Aorta (tissue), 5 donors: ENCODE measurements around the gene MAD1L1. TPM values are rescaled to one million over a fixed set of nuclear protein-coding genes. Genes with fewer than 3 reads are reported as not detected.

ENCODE experiments used
- ATAC-seq: fragments of 200-7000 bp; cut with Tn5 transposase; one replicate; pipeline ENCODE4 v1.9.1; 2022; ENCODE audit warnings: moderate library complexity; ENCODE audit not compliant: low FRiP score
- DNase-seq, 2 donors: peaks; one replicate each; pipeline ENCODE4 v3.0.0-alpha.2; 2020
- H3K27ac ChIP-seq, 2 donors: one replicate each; pipeline ENCODE4 v1.5.1; 2013; ENCODE audit warnings: low read length in 2 of 2, mild to moderate bottlenecking in 2 of 2, moderate library complexity in 2 of 2, control low read depth in 1 of 2, inconsistent platforms in 1 of 2, low read depth in 1 of 2
- H3K27me3 ChIP-seq, 2 donors: one replicate each; pipeline ENCODE4 v1.6.1; 2013; ENCODE audit warnings: control low read depth in 1 of 2, low read length in 1 of 2, mild to moderate bottlenecking in 1 of 2, moderate library complexity in 1 of 2; ENCODE audit not compliant: insufficient read depth in 2 of 2, control insufficient read depth in 1 of 2
- H3K36me3 ChIP-seq, 2 donors: one replicate each; pipeline ENCODE4 v1.6.1; 2013; ENCODE audit warnings: control low read depth in 1 of 2, low read length in 1 of 2, mild to moderate bottlenecking in 1 of 2; ENCODE audit not compliant: insufficient read depth in 2 of 2, control insufficient read depth in 1 of 2
- H3K4me1 ChIP-seq, 2 donors: one replicate each; pipeline ENCODE4 v1.6.1; 2013; ENCODE audit warnings: low read length in 2 of 2, control low read depth in 1 of 2, mild to moderate bottlenecking in 1 of 2, moderate library complexity in 1 of 2; ENCODE audit not compliant: insufficient read depth in 2 of 2, control insufficient read depth in 1 of 2
- H3K4me3 ChIP-seq, 2 donors: one replicate each; pipeline ENCODE4 v1.5.1; 2013; ENCODE audit warnings: low read length in 2 of 2, control low read depth in 1 of 2, mild to moderate bottlenecking in 1 of 2
- H3K9me3 ChIP-seq: one replicate; pipeline ENCODE4 v1.6.1; 2013; ENCODE audit warnings: mild to moderate bottlenecking, low read length; ENCODE audit not compliant: control insufficient read depth
- WGBS, 2 donors: extraction: QIAGEN DNeasy Blood & Tissue Kit; methylation state at CpG; one replicate each; pipeline ENCODE4 v1.1.7; 2013; 5-methylcytosine and 5-hydroxymethylcytosine counted together
- intact Hi-C, 2 donors: fragments of 100-400 bp; cut with DNase I; formaldehyde crosslinking; loops; one replicate each; pipeline versions ENCODE4 v1.14.2 to v1.15.0; 2022
- polyA plus RNA-seq, 2 donors: library from polyadenylated mRNA; stranded (reverse); fragments of 200-250 nt; gene quantifications; one replicate each; pipeline ENCODE4 v1.2.3, GENCODE V29; 2013
- total RNA-seq, 2 donors: library from RNA; stranded (reverse); fragmentation: NEBNext Ultra II Directional; extraction: Animal tissue kit (Norgen Biotek cat#: 25700); gene quantifications; one replicate each; pipeline ENCODE4 v1.2.1, GENCODE V29; 2021
- donor health status: healthy with polysubstance abuse.
- donor health status: Bipolar disorder and iron deficiency.
- donor health status: DM: no; HTN: no; CAD: no.
- donor health status: DM: no; HTN: no; CAD: no.
- donor health status: DM: yes; HTN: yes; CAD: no.

MAD1L1 gene
- total and polyA plus RNA-seq, 4 donors = 14.8 to 35.8 (median 20.2) TPM

DNA sequence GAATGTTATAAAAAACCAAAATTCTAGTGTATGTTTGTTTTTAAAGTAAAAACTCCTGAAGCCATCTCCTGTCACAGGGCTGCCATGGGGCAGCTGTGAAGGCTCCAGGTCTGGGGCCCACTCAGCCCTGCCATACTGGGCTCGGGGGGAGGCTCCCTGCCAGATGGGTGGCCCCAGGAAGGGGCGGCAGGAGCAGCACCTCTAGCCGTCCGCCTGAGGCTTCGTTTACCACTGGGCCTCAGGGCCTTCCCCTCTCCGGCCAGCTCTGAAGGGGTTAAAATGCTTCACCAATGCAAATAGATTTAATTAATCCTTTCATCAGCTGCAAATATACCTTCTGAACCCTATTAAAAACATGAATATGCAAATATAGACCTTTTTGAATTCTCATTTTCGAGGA is 423.7 kb downstream of the MAD1L1 start:
- no peak overlapping the region for H3K27ac ChIP-seq
- H3K4me1 ChIP-seq = no peaks in the 10 kb centered on the region
- DNase-seq (peak; percentile 42 to 61), ATAC-seq (no peak)
- no peaks in the 10 kb centered on the region for H3K27me3 ChIP-seq
- no peak overlapping the region for H3K4me3 ChIP-seq
- intact Hi-C loops = no loop called here
- WGBS, 2 donors = 90 to 96% methylated on average over 7 of the region's 7 CpGs
- H3K9me3 ChIP-seq = peaks cover 1% of the 10 kb centered on the region
- H3K36me3 ChIP-seq = no peaks in the 10 kb centered on the region

DNA sequence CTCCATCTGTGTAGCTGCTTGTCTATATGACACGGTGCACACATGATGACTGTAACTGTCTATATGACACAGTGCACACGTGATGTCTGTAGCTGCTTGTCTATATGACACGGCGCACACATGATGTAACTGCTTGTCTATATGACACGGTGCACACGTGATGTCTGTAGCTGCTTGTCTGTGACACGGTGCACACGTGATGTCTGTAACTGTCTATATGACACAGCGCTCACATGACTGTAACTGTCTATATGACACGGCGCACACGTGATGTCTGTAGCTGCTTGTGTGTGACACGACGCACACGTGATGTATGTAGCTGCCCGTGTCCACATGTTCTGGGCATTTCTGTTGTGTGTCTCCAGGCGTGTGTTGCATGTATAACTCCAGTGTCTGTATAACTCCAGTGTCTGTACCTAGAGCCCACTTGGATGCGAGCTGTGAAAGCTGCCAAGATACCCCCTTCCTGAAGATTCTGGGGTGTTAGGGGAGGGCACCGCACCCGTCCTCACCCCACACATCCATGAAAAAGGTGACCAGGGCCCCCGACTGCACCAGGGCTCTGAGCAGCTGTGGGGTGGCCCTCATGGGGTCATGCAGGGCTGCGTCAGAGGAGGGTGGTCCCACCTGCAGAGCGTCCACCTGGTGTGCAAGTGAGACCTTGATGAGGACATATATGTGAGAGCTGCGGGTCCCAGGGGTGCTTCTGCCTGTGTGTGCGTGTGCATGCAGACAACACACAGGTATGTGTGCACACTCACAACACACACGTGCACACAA is 424.7 kb downstream of the MAD1L1 start:
- peaks cover 2% of the 10 kb centered on the region for H3K9me3 ChIP-seq
- no peaks in the 10 kb centered on the region for H3K36me3 ChIP-seq
- H3K27ac ChIP-seq = no peak overlapping the region
- intact Hi-C loops = no loop called here
- ATAC-seq (no peak), DNase-seq (peak; percentile 20 to 65)
- H3K4me3 ChIP-seq = no peak overlapping the region
- no peaks in the 10 kb centered on the region for H3K27me3 ChIP-seq
- H3K4me1 ChIP-seq = no peaks in the 10 kb centered on the region
- WGBS, 2 donors = 95% methylated on average over 26 of the region's 26 CpGs

DNA sequence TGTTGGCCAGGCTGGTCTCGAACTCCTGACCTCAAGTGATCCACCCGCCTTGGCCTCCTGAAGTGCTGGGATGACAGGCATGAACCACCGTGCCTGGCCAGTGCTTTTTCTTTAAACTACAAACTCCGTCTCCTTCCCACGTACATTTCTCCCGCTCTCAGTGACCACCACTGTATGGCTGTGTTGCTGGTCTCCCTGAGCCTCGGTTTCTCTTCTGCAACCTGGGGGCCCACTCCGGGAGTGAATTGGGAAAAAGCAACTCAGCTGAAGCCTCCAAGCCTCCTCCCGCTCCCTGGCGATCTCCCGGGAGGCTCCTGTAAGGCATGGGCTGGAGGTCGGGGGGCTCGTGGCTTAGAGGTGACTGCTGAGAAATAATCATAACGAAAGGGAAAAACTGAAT is 426.4 kb downstream of the MAD1L1 start:
- Histone ChIP-seq H3K27ac (no peak overlapping the region), H3K4me1 (no peaks in the 10 kb centered on the region), H3K4me3 (no peak overlapping the region), H3K9me3 (peaks cover 2% of the 10 kb centered on the region), H3K36me3 (no peaks in the 10 kb centered on the region), H3K27me3 (no peaks in the 10 kb centered on the region)
- peak; percentile 16 to 31 for DNase-seq
- no peak for ATAC-seq
- 76 to 87% methylated on average over 14 of the region's 14 CpGs for whole genome bisulfite sequencing, 2 donors
- intact Hi-C loops = no loop called here

DNA sequence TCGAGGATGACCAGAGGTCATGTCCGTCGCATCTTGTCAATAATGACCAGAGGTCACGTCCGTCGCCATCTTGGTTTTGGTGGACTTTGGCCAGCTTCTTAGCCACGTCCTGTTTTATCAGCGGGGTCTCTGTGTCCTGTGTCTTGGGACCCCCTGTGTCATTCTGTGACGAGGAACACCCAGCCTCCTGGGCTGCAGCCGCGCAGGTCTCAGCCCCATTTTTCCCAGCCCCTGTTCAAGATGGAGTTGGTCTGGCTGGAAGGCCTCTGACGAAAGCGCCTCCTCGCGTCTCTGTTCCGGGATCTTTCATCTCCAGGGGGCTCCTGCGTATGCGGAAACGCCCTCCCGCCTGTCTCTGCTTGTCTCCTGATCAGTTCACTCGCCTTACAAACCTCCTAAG is 428.4 kb downstream of the MAD1L1 start:
- H3K36me3 ChIP-seq = no peaks in the 10 kb centered on the region
- no peak overlapping the region for H3K4me3 ChIP-seq
- 88 to 91% methylated on average over 21 of the region's 21 CpGs for WGBS, 2 donors
- H3K9me3 ChIP-seq = peaks cover 2% of the 10 kb centered on the region
- H3K4me1 ChIP-seq = no peaks in the 10 kb centered on the region
- H3K27ac ChIP-seq = no peak overlapping the region
- DNase-seq (peak; percentile 24 to 44), ATAC-seq (no peak)
- no peaks in the 10 kb centered on the region for H3K27me3 ChIP-seq
- intact Hi-C loops = no loop called here

DNA sequence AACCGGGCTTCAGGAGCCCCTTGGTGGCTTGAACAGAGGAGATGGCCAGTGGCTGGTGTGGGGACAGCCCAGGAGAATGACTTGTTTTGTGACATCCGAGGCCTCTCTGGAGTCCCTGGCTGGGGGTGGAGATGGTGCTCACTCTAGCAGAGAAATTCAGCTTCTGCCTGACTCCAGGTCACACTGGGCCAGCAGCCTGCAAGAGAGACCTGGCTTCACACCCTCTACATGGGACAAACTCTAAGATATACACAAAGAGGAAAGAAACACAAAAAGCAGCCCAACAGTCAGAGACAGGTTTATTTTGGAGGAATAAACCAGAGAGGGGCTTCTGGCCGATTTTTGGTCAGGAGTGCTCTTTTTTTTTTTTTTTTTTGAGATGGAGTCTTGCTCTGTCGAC is 429.8 kb downstream of the MAD1L1 start:
- peak; percentile 19 to 38 for DNase-seq

DNA sequence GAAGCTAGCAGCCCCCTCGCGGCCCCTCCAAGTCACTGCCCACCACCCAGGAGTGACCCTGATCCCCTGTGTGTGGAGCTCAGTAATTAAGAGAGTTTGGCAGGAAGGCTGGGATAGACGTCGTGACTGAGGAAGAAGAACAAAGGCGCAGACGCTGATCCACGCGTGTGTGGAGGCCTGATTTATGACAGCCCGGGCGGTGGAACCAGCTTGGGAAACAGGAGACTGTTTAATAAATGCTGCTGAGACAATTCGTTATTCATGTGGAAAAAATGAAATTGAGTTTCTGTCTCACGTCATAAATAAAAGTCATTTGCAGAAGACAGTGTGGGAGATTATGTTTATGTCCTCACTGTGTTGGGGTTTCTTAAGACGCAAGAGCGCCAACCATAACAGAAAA is 431.8 kb downstream of the MAD1L1 start:
- ATAC-seq (no peak), DNase-seq (peak in 1 of 2 donors; percentile 65)
- WGBS, 2 donors = 35 to 36% methylated on average over 14 of the region's 14 CpGs
- H3K27ac ChIP-seq = no peak overlapping the region
- H3K27me3 ChIP-seq = no peaks in the 10 kb centered on the region
- H3K36me3 ChIP-seq = no peaks in the 10 kb centered on the region
- no peak overlapping the region for H3K4me3 ChIP-seq
- H3K4me1 ChIP-seq = no peaks in the 10 kb centered on the region
- intact Hi-C loops = no loop called here
- peaks cover 4% of the 10 kb centered on the region for H3K9me3 ChIP-seq

More for the DNA sequence above, 429.8 kb downstream of the MAD1L1 start:
- WGBS, 2 donors = 80 to 88% methylated on average over 4 of the region's 4 CpGs
- H3K27ac ChIP-seq = no peak overlapping the region
- intact Hi-C loops = no loop called here
- no peaks in the 10 kb centered on the region for H3K27me3 ChIP-seq
- H3K4me3 ChIP-seq = no peak overlapping the region
- peaks cover 2% of the 10 kb centered on the region for H3K9me3 ChIP-seq
- ATAC-seq = no peak
- H3K4me1 ChIP-seq = no peaks in the 10 kb centered on the region
- H3K36me3 ChIP-seq = no peaks in the 10 kb centered on the region

DNA sequence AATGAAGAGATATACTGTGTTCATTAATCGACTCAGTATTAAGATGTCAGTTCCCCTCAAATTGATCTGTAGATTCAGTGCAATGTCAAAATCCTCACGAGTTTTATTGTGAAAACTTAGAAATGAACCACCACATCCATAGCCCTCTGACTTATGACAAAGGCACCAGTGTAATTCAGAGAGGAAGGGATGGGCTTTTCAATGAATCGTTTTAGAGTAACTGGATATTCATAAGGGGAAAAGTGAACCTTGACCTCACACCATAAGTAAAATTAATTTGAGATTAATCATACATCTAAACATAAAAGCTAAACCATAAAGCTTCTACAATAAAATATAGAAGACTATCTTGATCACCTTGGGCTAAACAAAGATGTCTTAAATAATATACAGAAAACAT is 434.6 kb downstream of the MAD1L1 start:
- 72 to 77% methylated on average over 3 of the region's 3 CpGs for WGBS, 2 donors
- intact Hi-C loops = no loop called here
- no peak overlapping the region for H3K27ac ChIP-seq
- H3K4me1 ChIP-seq = no peaks in the 10 kb centered on the region
- ATAC-seq (no peak), DNase-seq (no peak)
- no peaks in the 10 kb centered on the region for H3K27me3 ChIP-seq
- no peaks in the 10 kb centered on the region for H3K36me3 ChIP-seq
- peaks cover 9% of the 10 kb centered on the region for H3K9me3 ChIP-seq
- H3K4me3 ChIP-seq = no peak overlapping the region

DNA sequence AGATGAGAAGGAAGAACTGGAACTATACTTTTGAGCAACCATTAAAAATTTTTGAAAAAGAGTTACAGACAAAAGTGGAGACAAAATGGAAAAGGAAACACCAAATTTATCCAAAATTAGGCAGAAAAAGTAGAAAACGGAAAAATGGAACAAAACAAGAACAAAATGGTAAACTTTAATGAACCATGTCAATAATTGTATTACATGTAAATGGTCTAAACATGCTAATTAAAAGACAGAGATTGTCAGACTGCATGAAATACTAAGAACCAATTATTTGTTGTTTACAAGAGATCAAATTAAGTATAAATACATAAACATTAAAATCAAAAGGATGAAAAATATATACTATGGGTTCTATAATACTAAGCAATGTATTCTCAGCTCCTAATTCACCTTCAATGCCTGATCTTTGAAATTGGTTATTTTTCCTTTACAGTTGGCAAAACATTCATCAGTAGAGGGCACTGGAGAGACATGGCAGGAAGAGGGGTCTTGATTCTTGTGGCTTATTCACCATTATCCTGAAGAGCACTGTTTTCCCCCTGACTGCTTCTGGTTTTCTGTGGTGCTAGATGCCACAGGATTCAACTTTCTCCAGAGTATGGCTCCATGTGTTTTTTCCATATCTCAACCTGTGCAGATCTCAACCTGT is 437.7 kb downstream of the MAD1L1 start:
- H3K27ac ChIP-seq = no peak overlapping the region
- peaks cover 11% of the 10 kb centered on the region for H3K9me3 ChIP-seq
- H3K27me3 ChIP-seq = no peaks in the 10 kb centered on the region
- 12 to 18% methylated on average over 1 of the region's 1 CpG for WGBS, 2 donors
- no peaks in the 10 kb centered on the region for H3K36me3 ChIP-seq
- intact Hi-C loops = no loop called here
- ATAC-seq (no peak), DNase-seq (no peak)
- H3K4me3 ChIP-seq = no peak overlapping the region
- H3K4me1 ChIP-seq = no peaks in the 10 kb centered on the region

DNA sequence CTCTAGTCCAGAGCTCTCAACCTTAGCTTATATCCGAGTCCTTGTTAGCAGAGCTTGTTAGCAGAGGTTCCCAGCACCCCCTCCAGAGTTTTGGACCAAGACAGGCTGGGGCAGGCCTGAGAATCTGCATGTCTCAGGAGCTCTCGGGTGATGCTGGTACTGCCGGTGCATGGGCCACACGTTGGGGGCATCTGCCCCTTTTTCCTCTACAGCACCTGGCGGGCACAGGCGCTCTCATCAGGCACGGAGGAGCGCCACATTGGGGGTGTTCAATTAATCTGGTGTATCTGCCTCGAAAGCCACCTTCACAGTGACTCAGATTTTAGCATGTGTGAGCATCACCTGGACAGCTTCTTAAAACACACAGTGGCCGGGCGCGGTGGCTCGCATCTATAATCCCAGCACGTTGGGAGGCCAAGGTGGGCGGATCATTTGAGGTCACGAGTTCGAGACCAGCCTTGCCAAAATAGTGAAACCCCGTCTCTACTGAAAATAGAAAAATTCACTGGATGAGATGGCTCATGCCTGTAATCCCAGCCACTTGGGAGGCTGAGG is 445.0 kb downstream of the MAD1L1 start:
- H3K9me3 ChIP-seq = peaks cover 6% of the 10 kb centered on the region
- no peak overlapping the region for H3K4me3 ChIP-seq
- intact Hi-C loops = no loop called here
- DNase-seq (peak in 1 of 2 donors; percentile 47), ATAC-seq (no peak)
- no peaks in the 10 kb centered on the region for H3K27me3 ChIP-seq
- H3K27ac ChIP-seq = no peak overlapping the region
- H3K36me3 ChIP-seq = no peaks in the 10 kb centered on the region
- H3K4me1 ChIP-seq = no peaks in the 10 kb centered on the region
- WGBS, 2 donors = 90 to 91% methylated on average over 18 of the region's 18 CpGs
